GM20000 (cell line): ENCODE results near the gene DAZAP2.

Experiments used
- DNase-seq: peaks from one replicate; pipeline ENCODE4 v3.0.0; 2012; ENCODE audit warnings: low spot score
- TF ChIP-seq, protein P1 (sequence below): IDR thresholded peaks from 2 replicates; pipeline ENCODE4 v1.5.1; 2012; ENCODE audit warnings: mild to moderate bottlenecking, control low read depth; ENCODE audit errors: extremely low read depth, missing control alignments

Gene DAZAP2, protein sequence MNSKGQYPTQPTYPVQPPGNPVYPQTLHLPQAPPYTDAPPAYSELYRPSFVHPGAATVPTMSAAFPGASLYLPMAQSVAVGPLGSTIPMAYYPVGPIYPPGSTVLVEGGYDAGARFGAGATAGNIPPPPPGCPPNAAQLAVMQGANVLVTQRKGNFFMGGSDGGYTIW

DNA sequence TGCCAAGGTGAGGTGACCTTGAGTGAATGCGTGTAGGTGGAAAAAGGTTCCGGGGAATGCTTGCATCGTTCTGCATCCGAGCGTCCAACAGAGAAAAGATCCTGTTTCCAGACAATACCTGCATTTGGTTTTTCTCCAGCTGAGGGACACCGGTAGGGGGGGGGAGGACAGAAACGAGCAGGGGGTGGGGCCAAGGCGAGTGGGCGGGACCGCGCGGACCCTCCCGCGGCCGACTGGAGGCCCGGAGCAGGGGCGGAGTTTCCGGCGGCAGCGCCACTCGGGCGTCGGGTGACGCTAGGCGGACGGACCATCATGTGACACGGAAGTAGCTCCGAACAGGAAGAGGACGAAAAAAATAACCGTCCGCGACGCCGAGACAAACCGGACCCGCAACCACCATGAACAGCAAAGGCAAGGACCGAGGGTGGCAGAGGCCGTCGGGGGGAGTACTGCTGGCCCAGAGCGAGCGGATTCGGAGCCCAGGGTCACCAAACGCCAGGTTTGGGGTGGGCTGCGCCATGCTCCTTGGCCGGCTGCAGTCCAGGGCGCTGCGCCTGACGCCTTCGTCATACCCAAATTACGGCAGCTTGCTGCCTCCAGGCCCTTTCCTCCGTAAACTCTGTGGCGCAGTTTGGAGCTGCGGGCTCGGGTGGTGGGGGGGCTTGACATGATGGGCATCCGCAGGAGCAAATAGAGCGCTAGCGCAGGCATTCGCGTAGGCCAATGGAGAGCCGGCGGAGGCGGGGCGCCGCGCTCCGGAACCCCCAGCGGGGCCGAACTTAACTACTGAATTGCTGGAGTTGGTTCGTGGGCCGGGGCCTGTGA lies at the start of gene DAZAP2:
DAZAP2 (plus strand) TSS at position 317 of the 825 bp plus-strand sequence; CDS start at position 399, 82 bp downstream.
- peak; percentile 95 for DNase-seq
- TF ChIP-seq, protein P1, sequence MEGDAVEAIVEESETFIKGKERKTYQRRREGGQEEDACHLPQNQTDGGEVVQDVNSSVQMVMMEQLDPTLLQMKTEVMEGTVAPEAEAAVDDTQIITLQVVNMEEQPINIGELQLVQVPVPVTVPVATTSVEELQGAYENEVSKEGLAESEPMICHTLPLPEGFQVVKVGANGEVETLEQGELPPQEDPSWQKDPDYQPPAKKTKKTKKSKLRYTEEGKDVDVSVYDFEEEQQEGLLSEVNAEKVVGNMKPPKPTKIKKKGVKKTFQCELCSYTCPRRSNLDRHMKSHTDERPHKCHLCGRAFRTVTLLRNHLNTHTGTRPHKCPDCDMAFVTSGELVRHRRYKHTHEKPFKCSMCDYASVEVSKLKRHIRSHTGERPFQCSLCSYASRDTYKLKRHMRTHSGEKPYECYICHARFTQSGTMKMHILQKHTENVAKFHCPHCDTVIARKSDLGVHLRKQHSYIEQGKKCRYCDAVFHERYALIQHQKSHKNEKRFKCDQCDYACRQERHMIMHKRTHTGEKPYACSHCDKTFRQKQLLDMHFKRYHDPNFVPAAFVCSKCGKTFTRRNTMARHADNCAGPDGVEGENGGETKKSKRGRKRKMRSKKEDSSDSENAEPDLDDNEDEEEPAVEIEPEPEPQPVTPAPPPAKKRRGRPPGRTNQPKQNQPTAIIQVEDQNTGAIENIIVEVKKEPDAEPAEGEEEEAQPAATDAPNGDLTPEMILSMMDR, result no peak

DNA sequence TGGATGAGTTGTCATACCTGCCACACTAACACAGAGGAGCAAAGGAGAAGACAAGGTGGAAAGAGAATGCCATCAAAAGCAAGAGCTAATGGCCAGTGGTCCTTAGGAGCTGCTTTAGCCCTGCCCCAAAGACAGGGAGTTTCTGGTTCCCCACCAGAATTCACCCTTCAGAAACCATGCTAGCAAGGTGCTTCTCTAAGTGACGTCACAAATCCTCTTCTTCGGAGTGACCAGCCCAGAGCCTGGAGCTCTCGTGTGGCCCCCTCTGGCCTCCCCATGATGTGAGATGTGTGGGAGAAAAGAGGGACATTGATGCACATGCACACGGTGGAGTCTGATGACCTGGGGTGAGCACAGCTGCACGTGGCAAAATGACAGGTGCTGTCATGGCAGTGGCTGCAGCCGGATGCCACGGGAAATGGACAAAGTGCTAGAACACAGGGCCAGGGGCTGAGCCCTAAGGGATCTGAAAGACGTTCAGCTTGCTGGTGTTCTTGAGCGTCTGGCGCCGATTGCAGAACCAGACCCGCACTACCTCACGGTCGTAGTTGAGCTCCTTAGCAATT lies 48.8 kb upstream of the DAZAP2 start:
- peak; percentile 3 for DNase-seq
- TF ChIP-seq, protein P1, result no peak

DNA sequence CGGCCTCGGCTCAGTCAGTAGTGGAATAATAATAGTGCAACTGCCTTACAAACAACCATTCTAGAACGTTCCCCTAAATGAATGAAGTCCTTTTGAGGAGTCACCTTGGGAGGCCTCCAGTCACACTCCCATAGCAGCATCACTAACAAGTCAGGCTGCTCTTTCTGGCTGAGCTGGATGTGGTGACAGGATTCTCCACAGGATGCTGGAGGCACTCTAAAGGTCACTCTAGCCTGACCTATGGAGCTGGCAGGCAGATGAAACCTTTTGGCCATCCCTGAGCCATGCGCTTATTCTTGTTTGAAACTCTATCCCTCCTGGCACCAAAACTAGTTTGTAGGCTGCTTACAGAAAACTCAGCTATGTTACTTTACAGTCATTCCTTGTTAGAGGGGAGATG lies 47.8 kb upstream of the DAZAP2 start:
- TF ChIP-seq, protein P1, result no peak
- no peak for DNase-seq

DNA sequence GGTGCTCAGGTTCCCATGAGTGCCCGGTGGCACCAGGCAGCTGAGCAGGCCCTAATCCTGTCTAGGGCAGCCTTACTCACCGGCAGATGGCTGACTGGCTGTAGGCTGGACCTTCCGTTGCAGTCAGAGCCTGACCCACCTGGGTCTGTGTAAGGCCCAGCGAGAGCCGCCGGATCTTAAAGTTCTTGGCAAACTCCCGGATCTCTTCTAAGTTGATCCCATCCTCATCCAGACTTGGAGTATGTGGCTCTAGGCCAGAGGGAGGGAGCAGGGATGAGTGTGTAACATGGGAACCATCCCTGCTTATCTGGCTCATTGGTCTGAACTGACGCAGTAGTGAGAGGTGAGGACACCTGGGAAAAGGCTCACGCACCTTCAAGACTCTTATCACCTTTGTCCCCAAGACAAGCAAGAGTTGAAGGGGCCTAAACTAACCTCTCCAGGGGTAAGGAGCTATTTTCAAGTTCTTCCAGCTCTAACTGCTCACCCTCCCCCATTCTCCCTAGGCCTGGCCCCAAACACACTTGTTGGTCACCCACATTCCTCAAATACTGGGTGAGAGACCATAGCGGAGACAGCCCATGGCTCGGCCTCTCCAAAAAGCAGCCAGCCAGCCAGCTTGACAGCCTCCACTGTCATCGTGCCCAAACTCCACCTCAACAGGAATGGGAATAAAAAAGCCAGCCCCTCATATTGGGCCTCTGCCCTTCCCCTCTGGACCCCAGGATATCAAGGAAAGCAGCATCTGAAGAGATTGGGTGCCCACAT lies 46.9 kb upstream of the DAZAP2 start:
- DNase-seq, result no peak

DNA sequence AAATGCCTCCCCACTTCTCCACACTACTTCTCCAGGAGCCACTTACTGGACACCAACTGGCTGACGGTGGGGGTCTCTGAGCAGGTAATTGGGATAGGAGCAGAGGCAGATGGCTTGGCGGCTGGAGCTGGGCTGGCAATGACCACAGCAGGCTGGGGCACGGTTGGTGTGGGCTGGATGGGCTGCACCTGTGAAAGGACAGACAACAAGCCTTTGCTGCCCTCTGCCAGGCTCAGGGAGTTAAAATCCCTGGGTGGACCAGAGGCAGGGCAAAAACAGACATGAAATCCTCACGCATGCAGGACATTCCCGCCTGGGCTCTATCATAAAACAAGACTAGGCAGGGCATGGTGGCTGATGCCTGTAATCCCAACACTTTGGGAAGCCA lies 46.3 kb upstream of the DAZAP2 start:
- DNase-seq, result no peak
- TF ChIP-seq, protein P1, result no peak

More for the DNA sequence above, 46.9 kb upstream of the DAZAP2 start:
- TF ChIP-seq, protein P1, result no peak

DNA sequence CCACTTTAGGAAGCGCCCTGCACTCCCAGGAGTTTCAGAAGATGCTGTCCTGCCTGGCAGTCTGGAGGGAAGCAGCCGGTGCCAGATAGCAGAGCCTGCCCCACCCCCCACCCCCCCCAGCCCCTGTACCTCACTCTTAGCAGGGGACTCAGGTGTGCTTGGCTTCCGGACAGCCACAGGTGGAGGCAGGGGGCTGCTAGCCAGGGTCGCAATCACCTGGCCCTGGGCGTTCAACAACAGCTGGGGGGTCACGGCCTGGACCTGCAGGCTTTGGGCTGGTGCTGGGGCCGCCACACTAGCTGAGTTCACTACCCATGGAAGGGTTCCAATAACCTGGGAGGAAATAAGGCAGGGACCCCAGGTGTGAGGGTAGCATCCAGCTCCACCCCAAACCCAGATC lies 42.8 kb upstream of the DAZAP2 start:
- TF ChIP-seq, protein P1, result no peak
- no peak for DNase-seq
